GM23248 (cell line): Measurements from ENCODE around the gene PIGP.

Experiments
- EZH2 ChIP-seq: fragments of 200-600 bp; sonication (generic); IDR thresholded peaks from 2 replicates; pipeline ENCODE4 v1.6.1; 2018; ENCODE audit warnings: antibody characterized with exemption, mild to moderate bottlenecking; ENCODE audit not compliant: insufficient read depth, poor library complexity, severe bottlenecking
- EZH2phosphoT487 ChIP-seq: fragments of 200-600 bp; sonication (generic); IDR thresholded peaks from 2 replicates; pipeline ENCODE4 v1.6.1; 2018; ENCODE audit warnings: antibody characterized with exemption, moderate library complexity, mild to moderate bottlenecking, low read depth; ENCODE audit not compliant: insufficient read depth

GRCh38 chr21:37077403-37077802 is 4.5 kb upstream of the PIGP start:
- TF ChIP-seq EZH2 (no peak), EZH2phosphoT487 (no peak)
